GM12872 (cell line): ENCODE results near the gene USH2A.

Source experiments
- TF ChIP-seq, protein P1 (sequence below): IDR thresholded peaks from 3 replicates; pipeline ENCODE4 v1.5.1; 2011; ENCODE audit warnings: low read depth, mild to moderate bottlenecking, low read length, moderate library complexity; ENCODE audit not compliant: insufficient read depth

The USH2A gene

DNA sequence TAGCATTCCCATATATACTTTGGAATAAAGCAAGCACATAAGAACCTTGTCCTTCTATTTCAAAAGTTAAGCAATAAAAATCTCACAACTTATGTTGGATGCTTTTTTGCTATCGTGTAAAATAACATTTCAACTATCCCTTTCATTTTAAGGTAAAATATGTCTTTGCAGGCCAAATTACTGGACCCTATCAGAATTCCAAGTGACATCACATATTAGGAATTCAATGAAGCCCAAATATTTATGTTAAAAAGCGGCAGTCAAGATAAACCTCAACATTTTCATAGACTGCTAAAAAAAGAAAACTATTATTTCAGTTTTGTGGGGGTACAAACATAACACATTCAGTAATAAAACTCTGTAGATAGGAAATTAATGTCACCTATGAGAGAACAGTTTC is 604.1 kb downstream of the USH2A start:
- TF ChIP-seq, protein P1, sequence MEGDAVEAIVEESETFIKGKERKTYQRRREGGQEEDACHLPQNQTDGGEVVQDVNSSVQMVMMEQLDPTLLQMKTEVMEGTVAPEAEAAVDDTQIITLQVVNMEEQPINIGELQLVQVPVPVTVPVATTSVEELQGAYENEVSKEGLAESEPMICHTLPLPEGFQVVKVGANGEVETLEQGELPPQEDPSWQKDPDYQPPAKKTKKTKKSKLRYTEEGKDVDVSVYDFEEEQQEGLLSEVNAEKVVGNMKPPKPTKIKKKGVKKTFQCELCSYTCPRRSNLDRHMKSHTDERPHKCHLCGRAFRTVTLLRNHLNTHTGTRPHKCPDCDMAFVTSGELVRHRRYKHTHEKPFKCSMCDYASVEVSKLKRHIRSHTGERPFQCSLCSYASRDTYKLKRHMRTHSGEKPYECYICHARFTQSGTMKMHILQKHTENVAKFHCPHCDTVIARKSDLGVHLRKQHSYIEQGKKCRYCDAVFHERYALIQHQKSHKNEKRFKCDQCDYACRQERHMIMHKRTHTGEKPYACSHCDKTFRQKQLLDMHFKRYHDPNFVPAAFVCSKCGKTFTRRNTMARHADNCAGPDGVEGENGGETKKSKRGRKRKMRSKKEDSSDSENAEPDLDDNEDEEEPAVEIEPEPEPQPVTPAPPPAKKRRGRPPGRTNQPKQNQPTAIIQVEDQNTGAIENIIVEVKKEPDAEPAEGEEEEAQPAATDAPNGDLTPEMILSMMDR, result no peak

DNA sequence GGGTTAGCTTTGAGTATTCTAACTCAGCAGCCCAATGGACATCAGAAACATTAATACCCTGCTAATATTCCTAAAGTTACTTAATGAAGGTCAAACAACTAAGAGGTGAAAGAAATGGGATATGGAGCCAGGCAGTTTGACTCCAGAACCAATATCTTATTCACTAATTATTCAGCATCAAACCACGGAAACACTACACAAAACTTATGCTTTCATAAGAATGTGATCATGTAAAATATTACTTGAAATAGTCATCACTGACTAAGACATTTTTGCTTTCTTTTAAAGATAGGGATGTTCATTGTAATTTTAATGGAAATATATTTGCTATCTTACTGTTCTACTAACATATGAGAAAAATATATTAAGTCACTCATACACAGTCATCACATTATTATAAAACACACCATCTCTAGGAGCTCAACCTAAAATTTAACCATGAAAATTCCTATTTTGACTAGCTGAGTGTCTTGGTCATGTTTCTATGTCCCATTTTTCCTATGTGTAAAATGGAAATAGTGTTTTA is 615.3 kb downstream of the USH2A start:
- TF ChIP-seq, protein P1, result no peak

DNA sequence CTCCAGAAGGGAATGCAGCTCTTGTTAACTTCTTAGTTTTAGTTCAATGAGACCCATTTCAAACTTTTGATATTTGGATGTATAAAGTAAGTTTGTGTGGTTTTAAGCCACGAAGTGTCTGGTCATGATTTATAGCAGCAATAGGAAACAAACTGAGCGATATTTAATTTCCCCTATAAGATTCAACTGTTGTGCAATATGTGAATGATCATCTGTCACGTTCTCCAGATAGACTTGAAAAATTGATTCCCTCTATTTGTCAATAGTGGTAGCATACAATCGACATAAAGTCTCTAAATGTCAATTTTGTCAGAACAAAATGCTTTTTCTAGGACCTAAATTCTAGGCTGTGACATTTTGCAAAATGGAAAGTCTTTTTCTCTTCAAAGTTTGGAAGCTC is 616.0 kb downstream of the USH2A start:
- TF ChIP-seq, protein P1, result no peak

DNA sequence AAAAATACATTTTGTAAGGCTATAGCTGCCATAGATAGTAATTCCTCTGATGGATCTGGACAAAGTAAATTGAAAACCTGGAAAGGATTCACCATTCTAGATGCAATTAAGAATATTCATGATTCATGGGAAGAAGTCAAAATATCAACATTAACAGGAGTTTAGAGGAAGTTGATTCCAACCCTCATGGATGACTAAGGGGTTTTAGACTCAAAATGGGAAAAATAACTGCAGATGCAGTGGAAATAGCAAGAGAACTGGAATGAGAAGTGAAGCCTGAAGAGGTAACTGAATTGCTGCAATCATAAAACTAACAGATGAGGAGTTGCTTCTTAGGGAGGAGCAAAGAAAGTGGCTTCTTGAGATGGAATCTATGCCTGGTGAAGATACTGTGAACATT is 625.4 kb downstream of the USH2A start:
- TF ChIP-seq, protein P1, result no peak

DNA sequence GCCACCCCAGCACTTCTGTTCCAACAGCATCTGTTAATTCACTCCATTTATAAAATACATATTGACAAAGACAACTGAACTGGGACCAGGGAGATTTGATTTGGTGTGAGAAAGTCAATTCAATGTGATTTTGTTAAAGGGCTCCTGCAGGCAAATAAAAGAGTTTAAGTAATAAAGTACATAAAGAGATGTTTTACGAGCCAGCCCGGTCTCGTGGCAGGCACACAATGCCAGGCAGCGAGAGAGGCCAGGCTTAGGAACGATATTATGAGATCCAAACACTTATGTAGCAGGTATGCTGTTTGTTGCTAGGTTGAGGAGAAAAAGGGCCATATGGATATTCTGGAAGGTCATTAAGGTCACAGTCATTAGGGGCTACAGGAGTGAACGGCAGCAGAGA is 629.1 kb downstream of the USH2A start:
- TF ChIP-seq, protein P1, result no peak

DNA sequence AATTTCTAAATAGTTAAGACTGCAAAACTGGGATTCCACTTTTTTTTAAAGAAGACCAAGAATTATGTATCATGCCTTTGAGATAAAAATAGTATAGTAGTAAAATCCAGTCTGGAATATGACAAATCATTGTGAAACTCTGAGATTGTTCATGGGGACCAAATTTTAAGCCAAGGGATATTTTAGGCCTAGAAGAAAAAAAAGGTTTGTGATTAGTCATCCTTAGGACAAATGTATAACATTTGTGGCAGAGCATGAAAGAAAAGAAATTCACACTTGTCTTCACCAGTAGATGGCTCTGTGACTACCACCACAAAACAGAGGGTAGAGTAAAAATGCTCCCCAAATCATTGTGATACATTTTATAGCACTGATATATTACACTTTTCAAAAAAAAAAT is 630.1 kb downstream of the USH2A start:
- TF ChIP-seq, protein P1, result 0 out of 3 replicates have a peak, but pooled peaks have one; percentile 17

DNA sequence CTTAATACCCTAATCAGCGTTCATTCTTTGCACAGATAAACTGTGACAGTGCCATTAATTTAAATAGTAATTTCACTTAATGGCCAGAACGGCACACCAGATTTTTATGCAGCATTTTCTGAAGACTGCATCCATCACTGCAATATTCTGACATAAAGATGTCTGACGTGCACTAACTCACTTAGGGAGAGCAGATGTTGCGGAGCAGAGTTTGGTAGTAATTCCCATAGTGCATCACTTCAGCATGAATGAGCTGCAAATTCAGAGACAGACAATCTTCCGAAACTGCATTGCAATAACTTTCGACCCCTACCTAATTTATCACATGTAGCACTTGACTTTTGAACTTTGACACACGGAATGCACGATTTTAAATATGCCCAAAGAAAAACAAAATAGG is 630.8 kb downstream of the USH2A start:
- TF ChIP-seq, protein P1, result no peak
